ENCODE results near the gene SLC22A6.
A peak's percentile ranks its signal among the peaks of the same experiment; 100 is the strongest.
"Not testable (repeated sequence)": the region's sequence is repeated elsewhere in the genome, so short reads cannot be mapped to it uniquely, and the experiment has no call there.

The SLC22A6 gene

DNA sequence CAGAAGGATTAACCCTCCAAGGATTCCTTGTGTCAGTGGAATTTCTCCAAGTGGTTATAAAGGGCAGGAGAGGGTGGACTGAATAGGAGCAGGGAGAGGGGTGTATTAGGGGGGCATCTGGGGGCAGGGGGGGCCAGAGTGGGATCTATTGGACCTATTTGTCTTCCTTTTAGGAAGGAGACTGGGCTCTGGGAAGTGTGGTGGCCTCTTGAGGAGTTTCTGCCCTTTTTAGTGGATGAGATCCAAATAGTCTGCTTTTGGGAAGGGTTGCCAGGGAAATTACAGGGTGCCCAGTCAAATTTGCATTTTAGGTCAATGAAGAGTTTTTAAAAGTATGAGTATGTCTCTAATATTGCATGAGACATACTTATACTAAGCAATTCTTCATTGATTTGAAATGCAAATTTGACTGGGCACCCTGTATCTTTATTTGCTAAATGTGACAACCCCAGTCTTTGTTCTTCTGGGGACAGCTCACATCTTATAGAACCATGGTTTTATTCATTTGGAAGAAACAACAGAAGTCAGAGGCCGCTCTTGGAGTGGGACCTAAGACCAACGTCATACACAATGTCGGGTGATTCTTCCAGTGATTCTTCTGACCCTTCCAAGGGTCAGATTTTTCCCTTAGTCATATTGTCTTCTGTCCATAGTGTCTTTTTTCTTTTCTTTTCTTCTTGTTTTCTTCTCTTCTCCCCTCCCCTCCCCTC is 429 bp upstream of the SLC22A6 start:
- no peak for DNase-seq (ENCODE audit: low spot score)

DNA sequence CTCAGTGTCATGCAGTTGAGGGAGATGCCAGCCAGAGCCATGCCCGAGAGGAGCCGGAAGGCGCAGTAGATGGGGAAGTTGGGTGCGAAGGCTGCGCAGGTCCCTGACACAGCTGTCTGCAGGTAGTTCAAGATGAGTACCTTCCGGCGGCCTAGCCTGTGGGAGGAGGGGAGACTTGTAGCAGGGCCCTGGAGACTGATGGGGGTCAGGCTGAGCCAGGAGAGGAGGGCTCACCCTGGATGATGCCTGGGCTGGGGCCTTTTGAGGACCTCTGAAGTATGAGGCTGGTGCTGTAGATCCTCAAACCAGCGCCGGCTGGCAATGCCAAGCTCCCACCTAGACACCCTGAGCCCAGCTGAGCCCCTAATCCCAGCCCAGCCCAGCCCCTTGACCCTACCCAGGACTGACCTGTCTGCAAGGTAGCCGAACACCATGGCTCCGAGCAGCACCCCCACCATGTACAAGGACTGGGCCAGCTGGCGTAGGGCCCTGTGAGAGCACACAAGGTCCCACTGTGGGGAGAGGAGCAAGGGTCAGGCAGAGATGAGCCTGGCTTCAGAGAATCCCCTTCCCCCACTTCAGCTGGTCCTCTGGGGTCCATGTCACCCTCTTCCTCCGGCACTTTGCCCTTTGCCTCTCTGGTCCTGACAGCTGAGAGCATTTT is 1.1 kb downstream of the SLC22A6 start:
- DNase-seq (ENCODE audit: low spot score) = no peak

- no peak for DNase-seq (ENCODE audit: low spot score)
These were observed 3.0 kb downstream of the SLC22A6 start for GRCh38 chr11:62981743-62982142.

DNA sequence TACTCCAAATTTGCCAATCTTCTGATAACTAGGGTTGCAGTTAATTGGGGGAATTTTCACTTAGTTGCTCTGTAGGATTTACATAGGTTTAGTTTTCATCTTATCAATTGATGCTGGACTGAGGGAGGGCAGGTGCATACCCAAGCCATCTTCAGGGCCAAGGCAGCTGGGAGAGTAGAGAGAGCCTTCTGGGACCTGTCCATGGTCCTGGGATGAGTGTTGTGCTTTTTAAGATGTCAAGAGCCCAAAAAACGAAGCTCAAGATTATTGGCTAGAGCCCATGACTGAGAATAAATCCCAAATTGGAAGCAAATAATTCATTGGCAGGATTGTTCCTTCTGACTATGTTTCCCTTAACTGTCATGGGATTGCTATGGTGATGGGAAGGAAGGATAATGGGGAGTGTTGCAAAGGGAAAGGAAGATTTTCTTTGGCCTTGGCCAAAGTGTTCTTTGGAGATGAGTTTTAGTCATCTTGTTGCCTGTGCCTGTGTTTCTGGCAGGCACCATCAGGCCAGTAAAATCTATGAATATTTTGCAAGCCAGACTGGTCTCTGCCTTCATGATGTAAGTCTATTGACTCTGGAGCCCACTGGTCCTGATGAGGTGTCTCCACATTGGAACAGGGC is 4.5 kb downstream of the SLC22A6 start:
- peak; percentile 28 for DNase-seq (ENCODE audit: low spot score)

DNA sequence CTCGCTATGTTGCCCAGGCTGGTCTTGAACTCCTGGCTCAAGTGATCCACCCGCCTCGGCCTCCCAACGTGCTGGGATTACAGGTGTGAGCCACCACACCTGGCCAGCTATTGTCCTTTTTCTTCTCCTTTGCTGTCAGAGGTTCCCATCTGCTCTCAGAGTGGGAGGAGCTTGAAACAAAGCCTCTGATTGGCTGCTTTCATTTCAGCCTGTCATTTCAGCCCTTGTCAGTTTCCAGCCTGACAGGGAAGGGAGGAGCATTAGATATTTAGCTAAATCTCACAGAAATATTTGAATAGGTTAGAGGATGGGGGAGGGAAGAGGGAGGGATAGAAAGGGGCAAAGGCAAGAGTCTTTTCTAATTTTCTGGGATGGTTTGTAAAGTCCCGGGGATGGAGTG is 8.7 kb downstream of the SLC22A6 start:
- DNase-seq (ENCODE audit: low spot score) = peak; percentile 56

DNA sequence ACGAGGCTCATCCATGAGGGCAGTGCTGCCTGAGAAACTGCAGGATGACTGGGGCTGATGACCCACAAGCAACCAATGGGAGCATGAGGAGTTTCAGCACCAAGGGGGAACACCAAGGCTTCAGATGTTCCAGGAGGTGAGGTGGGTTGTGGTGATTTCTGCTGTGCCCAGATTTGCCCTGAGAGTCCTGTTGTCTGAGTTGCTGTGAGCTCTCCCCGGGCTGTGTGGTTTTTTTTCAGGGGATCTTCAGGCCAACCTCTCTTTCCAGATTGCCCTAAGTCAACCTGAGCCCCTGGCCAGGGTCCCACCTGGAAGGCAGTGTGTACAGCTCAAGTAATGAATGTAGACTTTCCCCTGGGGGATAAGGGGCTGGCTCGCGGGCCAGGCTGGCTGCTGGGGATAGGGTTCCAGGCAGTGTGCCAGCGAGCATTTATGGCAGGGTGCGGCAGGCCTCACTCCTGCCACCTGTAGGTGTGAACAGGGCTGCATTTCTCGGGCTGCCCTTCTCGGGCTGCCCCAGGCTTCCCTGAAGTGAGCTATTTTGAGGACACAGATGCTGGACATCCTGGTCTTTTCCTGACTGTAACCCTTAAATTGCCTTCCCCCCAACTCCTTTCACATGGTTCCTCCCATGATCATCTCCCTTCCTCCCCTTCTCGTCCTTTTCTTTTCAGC is 9.8 kb downstream of the SLC22A6 start:
- DNase-seq (ENCODE audit: low spot score) = peak; percentile 56

DNA sequence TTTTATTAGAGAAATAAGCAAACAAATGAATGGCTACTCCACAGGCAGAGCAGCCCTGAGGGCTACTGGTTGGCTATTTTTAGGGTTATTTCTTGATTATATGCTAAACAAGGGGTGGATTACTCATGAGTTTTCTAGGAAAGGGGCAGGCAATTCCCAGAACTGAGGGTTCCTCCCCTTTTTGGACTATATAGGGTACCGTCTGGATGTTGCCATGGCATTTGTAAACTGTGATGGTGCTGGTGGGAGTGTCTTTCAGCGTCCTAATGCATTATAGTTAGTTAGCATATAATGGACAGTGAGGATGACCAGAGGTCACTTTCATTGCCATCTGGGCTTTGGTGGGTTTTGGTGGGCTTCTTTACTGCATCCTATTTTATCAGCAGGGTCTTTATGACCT is 19.2 kb downstream of the SLC22A6 start:
- DNase-seq (ENCODE audit: low spot score) = no peak

DNA sequence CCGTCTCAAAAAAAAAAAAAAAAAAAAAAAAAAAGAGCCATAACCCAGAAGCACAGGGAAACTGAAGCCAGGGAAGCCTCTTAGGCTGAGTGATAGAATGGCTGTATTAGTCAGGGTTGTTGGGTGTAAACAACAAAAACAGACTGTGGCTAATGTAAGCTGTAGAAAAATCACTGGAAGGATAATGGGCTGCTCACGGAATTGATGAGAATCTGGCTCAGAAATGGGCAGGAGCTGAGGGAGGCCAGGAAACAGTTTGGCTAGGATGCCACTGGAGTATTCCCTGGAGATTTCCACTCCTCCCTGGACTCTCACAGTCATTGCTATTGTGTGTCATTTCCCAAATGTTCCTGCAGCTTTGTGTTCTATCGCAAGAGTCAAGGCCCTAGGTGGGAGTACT is 22.4 kb downstream of the SLC22A6 start:
- no peak for DNase-seq (ENCODE audit: low spot score)

DNA sequence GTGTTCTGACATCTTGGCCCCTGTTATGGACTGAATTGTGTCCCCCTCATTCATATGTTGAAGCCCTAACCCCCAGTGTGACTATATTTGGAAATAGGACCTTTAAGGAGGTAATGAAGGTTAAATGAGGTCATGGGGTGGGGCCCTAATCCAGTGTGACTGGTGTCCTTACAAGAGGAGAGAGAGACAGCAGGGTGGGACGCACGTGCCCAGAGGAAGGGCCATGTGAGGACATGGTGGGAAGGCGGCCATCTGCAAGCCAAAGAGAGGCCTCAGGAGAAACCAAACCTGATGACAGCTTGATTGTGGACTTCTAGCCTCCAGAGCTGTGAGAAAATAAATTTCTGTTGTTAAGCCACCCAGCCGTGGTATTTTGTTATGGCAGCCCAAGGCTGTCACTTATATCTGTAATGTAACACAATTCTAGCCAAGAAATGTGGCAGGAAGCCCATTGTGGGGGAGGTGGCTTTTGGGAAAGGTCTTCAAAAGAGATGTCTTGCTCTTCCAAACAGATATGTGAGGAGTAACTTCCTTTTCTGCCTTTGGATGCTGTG is 23.7 kb downstream of the SLC22A6 start:
- DNase-seq (ENCODE audit: low spot score) = no peak

GRCh38 chr11:62959422-62959980 is 25.3 kb downstream of the SLC22A6 start:
- no peak for DNase-seq (ENCODE audit: low spot score)

DNA sequence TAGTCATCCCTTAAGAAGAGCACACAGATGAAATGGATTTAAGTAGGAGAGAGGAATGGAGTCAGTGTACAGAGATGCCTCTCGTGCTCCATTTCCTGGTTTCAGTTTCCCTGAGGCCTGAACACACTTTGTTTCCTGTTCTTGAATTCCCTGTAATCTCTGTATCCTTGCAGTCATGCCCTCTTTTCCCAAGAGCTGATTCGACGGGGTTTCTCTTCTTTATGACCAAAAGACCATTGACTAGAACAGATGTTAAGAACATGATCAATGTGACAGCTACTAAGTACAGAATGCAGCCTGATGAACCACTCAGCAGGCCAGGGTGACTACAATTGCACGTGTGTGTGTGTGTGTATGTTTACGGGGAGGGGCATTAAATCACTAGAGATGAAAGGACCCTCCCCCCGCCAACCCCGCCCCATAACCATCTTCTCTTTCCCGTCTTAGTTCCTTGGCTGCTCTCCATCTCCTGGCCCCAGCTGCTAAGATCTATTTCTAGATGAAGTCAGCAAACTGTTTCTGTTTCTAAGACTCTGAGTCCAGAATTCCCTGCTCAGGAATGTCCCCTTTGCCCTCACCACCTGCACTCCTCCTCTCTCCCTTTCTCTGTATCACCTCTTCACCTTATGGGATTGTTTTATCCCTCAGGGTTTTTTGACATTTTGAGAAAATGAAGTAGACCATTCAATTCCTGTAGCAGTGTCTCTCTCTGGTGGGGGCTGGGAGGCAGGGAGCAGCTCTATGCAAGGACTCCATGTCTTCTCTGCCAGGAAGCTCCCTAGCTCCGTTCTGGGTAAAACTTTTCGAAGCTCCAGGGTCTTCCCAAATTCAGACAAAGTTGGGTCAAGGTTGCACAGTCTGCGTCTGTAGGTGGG is 26.0 kb downstream of the SLC22A6 start:
- DNase-seq (ENCODE audit: low spot score) = no peak

DNA sequence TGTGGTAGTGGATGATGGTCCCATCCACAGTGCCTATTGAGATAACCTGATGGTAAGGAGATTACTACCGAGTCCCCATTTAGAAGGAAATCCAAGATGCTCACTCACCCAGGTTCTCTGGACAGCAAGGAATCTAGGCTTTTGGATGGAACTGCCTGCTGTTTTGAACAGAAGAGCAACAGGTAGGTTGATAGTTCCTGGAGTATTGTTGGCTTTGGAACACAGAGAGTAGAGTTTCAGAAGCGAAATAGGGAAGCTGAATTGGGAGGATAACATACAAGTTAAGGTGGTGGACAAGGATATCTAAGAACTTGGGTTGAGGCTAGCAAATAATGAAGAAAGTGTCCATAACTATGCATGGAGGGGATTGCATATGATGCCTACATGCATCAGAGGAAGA is 27.6 kb downstream of the SLC22A6 start:
- no peak for DNase-seq (ENCODE audit: low spot score)

DNA sequence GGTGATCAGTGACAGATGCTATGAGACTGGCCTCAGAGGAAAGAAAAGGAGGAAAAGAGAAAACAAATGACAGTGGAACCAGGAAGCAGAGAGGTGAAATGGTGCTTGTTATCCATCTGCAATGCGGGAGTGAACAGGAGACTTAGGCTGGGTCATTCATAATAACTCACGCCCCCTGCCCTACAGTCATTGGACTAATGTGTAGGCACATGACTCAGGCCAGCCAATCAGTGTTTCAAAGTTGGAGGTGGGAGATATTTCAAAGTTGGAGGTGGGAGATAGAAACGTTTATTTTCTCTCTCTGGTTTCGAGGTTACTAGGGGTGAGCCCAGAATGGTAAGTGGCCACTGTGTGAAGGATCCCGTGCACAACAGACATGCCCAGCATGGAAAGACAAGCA is 30.3 kb downstream of the SLC22A6 start:
- peak; percentile 18 for DNase-seq (ENCODE audit: low spot score)

GRCh38 chr11:62953811-62954210 is 31.0 kb downstream of the SLC22A6 start:
- no peak for DNase-seq (ENCODE audit: low spot score)

GRCh38 chr11:62948765-62949320 is 35.9 kb downstream of the SLC22A6 start:
- no peak for DNase-seq (ENCODE audit: low spot score)

- DNase-seq (ENCODE audit: low spot score) = not testable (repeated sequence)
These were observed 39.2 kb downstream of the SLC22A6 start for GRCh38 chr11:62945538-62945937.

DNA sequence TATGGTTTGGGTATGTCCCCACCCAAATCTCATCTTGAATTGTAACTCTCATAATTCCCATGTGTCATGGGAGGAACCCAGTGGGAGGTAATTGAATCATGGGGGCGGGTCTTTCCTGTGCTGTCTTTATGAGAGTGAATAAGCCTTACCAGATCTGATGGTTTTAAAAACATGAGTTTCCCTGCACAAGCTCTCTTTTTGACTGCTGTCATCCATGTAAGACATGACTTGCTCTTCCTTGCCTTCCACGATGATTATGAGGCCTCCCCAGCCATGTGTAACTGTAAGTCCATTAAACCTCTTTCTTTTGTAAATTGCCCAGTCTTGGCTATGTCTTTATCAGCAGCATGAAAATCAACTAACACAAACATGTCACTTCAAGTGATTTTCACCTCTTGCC is 47.2 kb downstream of the SLC22A6 start:
- not testable (repeated sequence) for DNase-seq (ENCODE audit: low spot score)

GRCh38 chr11:62934496-62934785 is 50.3 kb downstream of the SLC22A6 start:
- no peak for DNase-seq (ENCODE audit: low spot score)

GRCh38 chr11:62933750-62934495 is 50.8 kb downstream of the SLC22A6 start:
- DNase-seq (ENCODE audit: low spot score) = no peak

DNA sequence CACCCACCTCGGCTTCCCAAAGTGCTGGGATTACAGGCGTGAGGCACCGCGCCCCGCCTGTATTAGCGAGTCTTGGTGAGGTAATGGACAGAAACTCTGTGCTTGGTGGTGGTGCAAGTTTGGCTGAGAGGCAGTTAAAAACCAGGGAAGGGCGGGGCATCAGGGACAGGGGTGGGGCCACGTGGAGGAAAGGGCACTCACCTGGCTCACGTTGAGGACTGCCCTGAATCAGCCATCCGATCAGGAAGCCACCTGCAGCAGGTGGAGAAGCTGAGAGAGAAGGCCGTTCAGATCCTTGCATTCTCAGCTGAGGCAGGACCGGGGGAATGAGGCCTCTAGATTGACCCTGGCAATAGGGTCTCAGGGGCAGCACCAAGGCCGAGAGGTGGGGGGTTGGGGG is 51.5 kb downstream of the SLC22A6 start:
- no peak for DNase-seq (ENCODE audit: low spot score)
